HepG2 (cell line): Measurements from ENCODE around the gene COMMD3. TPM values are rescaled to one million over a fixed set of nuclear protein-coding genes. Genes with fewer than 3 reads are reported as not detected.

Source experiments
- ATAC-seq: fragments of 200-7000 bp; cut with Tn5 transposase; 3 replicates; pipeline ENCODE4 v1.9.1; 2020; ENCODE audit warnings: mild to moderate bottlenecking, moderate library complexity
- BruUV-seq: library from RNA; stranded (reverse); fragments of 400-500 nt; replicated peaks from 2 replicates; lab custom pipeline; 2021; lab: Mats Ljungman, UMichigan
- CTCF ChIA-PET: fragments of 300-600 bp; formaldehyde crosslinking; extraction: SDS; loops from one replicate; lab custom pipeline; 2021; ENCODE audit warnings: low total read pairs, inconsistent platforms, low intra/inter-chr PET ratio; lab: Yijun Ruan, JAX
- POLR2A ChIA-PET: fragments of 350-600 bp; sonication (Branson Sonifier 250); formaldehyde crosslinking; loops from one replicate; lab custom pipeline; 2020; ENCODE audit warnings: antibody characterized with exemption, inconsistent platforms; lab: Yijun Ruan, JAX
- DNase-seq: peaks from one replicate; pipeline ENCODE4 v3.0.0-alpha.2; 2015; ENCODE audit warnings: low spot score
- FAIRE-seq: peaks from 3 replicates; lab custom pipeline; 2011; peaks lifted over from hg19 to GRCh38; lab: Jason Lieb, UNC
- H2AFZ ChIP-seq: one replicate; pipeline ENCODE4 v1.6.1; 2011; ENCODE audit warnings: low read length, inconsistent platforms
- H3K27ac ChIP-seq: fragments of 300-600 bp; 3 replicates; pipeline ENCODE4 v1.8.0; 2011; ENCODE audit warnings: mixed run types, mild to moderate bottlenecking, mixed read lengths, low read length, inconsistent platforms; ENCODE audit not compliant: insufficient read depth; ENCODE audit errors: extremely low read length
- H3K27me3 ChIP-seq, 2 experiments: fragments of 200-600 bp in 1 of 2; 2 replicates in 1 of 2; 3 replicates in 1 of 2; pipeline versions ENCODE4 v1.6.0 to v1.8.0; 2011; ENCODE audit warnings: low read length in 2 of 2, mild to moderate bottlenecking in 2 of 2, moderate library complexity in 2 of 2, inconsistent platforms in 1 of 2; ENCODE audit not compliant: insufficient read depth in 2 of 2, control insufficient read depth in 1 of 2
- H3K36me3 ChIP-seq, 2 experiments: fragments of 200-600 bp in 1 of 2; replicated peaks in 1 of 2; 2 replicates in 1 of 2; 3 replicates in 1 of 2; pipeline versions ENCODE4 v1.5.1 to v1.8.0; 2011; ENCODE audit warnings: low read length in 2 of 2, inconsistent platforms in 1 of 2; ENCODE audit not compliant: insufficient read depth in 2 of 2, control insufficient read depth in 1 of 2
- H3K4me1 ChIP-seq: 2 replicates; pipeline ENCODE4 v1.5.1; 2012; ENCODE audit warnings: low read length, inconsistent platforms; ENCODE audit not compliant: insufficient read depth
- H3K4me2 ChIP-seq: 2 replicates; pipeline ENCODE4 v1.6.0; 2011; ENCODE audit warnings: low read depth, low read length, inconsistent platforms
- H3K4me3 ChIP-seq, 3 experiments: fragments of 200-600 bp in 1 of 3; sonication (generic), shearing (Covaris generic) in 1 of 3; replicated peaks in 1 of 3; 2 replicates each; pipeline ENCODE4 v1.5.1; 2011 to 2016; ENCODE audit warnings: low read length in 3 of 3, inconsistent platforms in 2 of 3, low read depth in 2 of 3, mild to moderate bottlenecking in 2 of 3, control low read depth in 1 of 3, mixed read lengths in 1 of 3; ENCODE audit not compliant: insufficient read depth in 1 of 3
- H3K79me2 ChIP-seq: one replicate; pipeline ENCODE4 v1.6.1; 2011; ENCODE audit warnings: low read length, inconsistent platforms; ENCODE audit not compliant: insufficient read depth
- H3K9ac ChIP-seq: 2 replicates; pipeline ENCODE4 v1.6.0; 2011; ENCODE audit warnings: mild to moderate bottlenecking, low read depth, low read length, inconsistent platforms; ENCODE audit not compliant: insufficient read depth
- H3K9me3 ChIP-seq: 2 replicates; pipeline ENCODE4 v1.5.1; 2012; ENCODE audit warnings: mild to moderate bottlenecking, low read length
- H4K20me1 ChIP-seq: 2 replicates; pipeline ENCODE4 v1.6.0; 2011; ENCODE audit warnings: inconsistent platforms, mild to moderate bottlenecking, low read length, moderate library complexity; ENCODE audit not compliant: insufficient read depth
- ASH2L ChIP-seq: fragments of 300-600, 200-600 bp; sonication (generic); IDR thresholded peaks from 2 replicates; pipeline ENCODE4 v1.7.0; 2017; ENCODE audit warnings: low read depth, mild to moderate bottlenecking, moderate library complexity, mixed read lengths, low read length; ENCODE audit not compliant: insufficient read length
- DNMT1 ChIP-seq: sonication (generic); formaldehyde crosslinking; IDR thresholded peaks from 2 replicates; pipeline ENCODE4 v1.5.1; 2020; ENCODE audit warnings: mild to moderate bottlenecking, missing genetic modification reagents
- GATAD2A ChIP-seq: IDR thresholded peaks from 2 replicates; pipeline ENCODE4 v1.6.1; 2016
- HNRNPUL1 ChIP-seq: fragments of 200-400 bp; formaldehyde crosslinking; IDR thresholded peaks from 2 replicates; pipeline ENCODE4 v1.6.1; 2017; ENCODE audit warnings: low read depth, mild to moderate bottlenecking, low read length, moderate library complexity
- HOXA7 ChIP-seq: sonication (generic); formaldehyde crosslinking; IDR thresholded peaks from 2 replicates; pipeline ENCODE4 v1.8.1; 2022; ENCODE audit warnings: mild to moderate bottlenecking, missing genetic modification reagents, moderate library complexity
- KDM5B ChIP-seq: sonication (generic); formaldehyde crosslinking; IDR thresholded peaks from 2 replicates; pipeline ENCODE4 v1.4.0; 2020; ENCODE audit warnings: missing genetic modification reagents, mild to moderate bottlenecking, borderline replicate concordance
- MLLT10 ChIP-seq: sonication (generic); formaldehyde crosslinking; IDR thresholded peaks from 2 replicates; pipeline ENCODE4 v1.4.0; 2020; ENCODE audit warnings: missing genetic modification reagents
- MXI1 ChIP-seq: IDR thresholded peaks from 3 replicates; pipeline ENCODE4 v1.6.1; 2012; ENCODE audit warnings: low read depth, low read length, inconsistent platforms, borderline replicate concordance
- POLR2A ChIP-seq, 2 experiments: IDR thresholded peaks; 2 replicates each; pipeline ENCODE4 v1.6.1; 2011; ENCODE audit warnings: low read depth in 2 of 2, low read length in 2 of 2, mild to moderate bottlenecking in 1 of 2, moderate library complexity in 1 of 2; ENCODE audit not compliant: insufficient read depth in 1 of 2
- TEAD3 ChIP-seq: optimal IDR thresholded peaks from 2 replicates; pipeline ENCODE3; 2016; ENCODE audit warnings: borderline replicate concordance
- TOE1 ChIP-seq: sonication (generic); formaldehyde crosslinking; IDR thresholded peaks from 2 replicates; pipeline ENCODE4 v1.4.0; 2020; ENCODE audit warnings: mild to moderate bottlenecking, missing genetic modification reagents
- ZBTB38 ChIP-seq: sonication (generic); formaldehyde crosslinking; IDR thresholded peaks from 2 replicates; pipeline ENCODE4 v1.5.1; 2020; ENCODE audit warnings: mild to moderate bottlenecking, missing genetic modification reagents
- ZMYM2 ChIP-seq: sonication (generic); formaldehyde crosslinking; IDR thresholded peaks from 2 replicates; pipeline ENCODE4 v1.8.0; 2022; ENCODE audit warnings: mild to moderate bottlenecking, missing genetic modification reagents
- ZNF160 ChIP-seq: sonication (generic); formaldehyde crosslinking; IDR thresholded peaks from 2 replicates; pipeline ENCODE4 v1.8.0; 2022; ENCODE audit warnings: mild to moderate bottlenecking, inconsistent platforms, missing genetic modification reagents
- ZNF276 ChIP-seq: sonication (generic); formaldehyde crosslinking; IDR thresholded peaks from 2 replicates; pipeline ENCODE4 v1.4.0; 2020; ENCODE audit warnings: mild to moderate bottlenecking, low read depth, missing genetic modification reagents
- ZNF317 ChIP-seq: sonication (generic); formaldehyde crosslinking; IDR thresholded peaks from 2 replicates; pipeline ENCODE4 v1.5.0; 2020; ENCODE audit warnings: mild to moderate bottlenecking, missing genetic modification reagents
- ZNF382 ChIP-seq: sonication (generic); formaldehyde crosslinking; IDR thresholded peaks from 2 replicates; pipeline ENCODE4 v1.5.0; 2020; ENCODE audit warnings: missing genetic modification reagents, mild to moderate bottlenecking, borderline replicate concordance
- ZNF446 ChIP-seq: sonication (generic); formaldehyde crosslinking; IDR thresholded peaks from 2 replicates; pipeline ENCODE4 v1.5.0; 2020; ENCODE audit warnings: mild to moderate bottlenecking, missing genetic modification reagents
- ZNF546 ChIP-seq: sonication (generic); formaldehyde crosslinking; conservative IDR thresholded peaks from 2 replicates; pipeline ENCODE4 v1.8.1; 2023; ENCODE audit warnings: mild to moderate bottlenecking, missing genetic modification reagents
- ZNF557 ChIP-seq: sonication (generic); formaldehyde crosslinking; IDR thresholded peaks from 2 replicates; pipeline ENCODE4 v1.4.0; 2020; ENCODE audit warnings: missing genetic modification reagents
- ZNF652 ChIP-seq: IDR thresholded peaks from 2 replicates; pipeline ENCODE4 v1.6.1; 2016; ENCODE audit warnings: low read depth, borderline replicate concordance
- ZNF678 ChIP-seq: sonication (generic); formaldehyde crosslinking; IDR thresholded peaks from 2 replicates; pipeline ENCODE4 v1.4.0; 2020; ENCODE audit warnings: mild to moderate bottlenecking, missing genetic modification reagents
- ZNF781 ChIP-seq: sonication (generic); formaldehyde crosslinking; IDR thresholded peaks from 2 replicates; pipeline ENCODE4 v1.5.1; 2020; ENCODE audit warnings: borderline replicate concordance, mild to moderate bottlenecking, missing genetic modification reagents; ENCODE audit errors: not compliant biosample characterization
- WGBS: methylation state at CpG from one replicate; pipeline ENCODE4 v1.1.6; 2017; ENCODE audit warnings: low lambda C conversion rate; 5-methylcytosine and 5-hydroxymethylcytosine counted together
- in situ Hi-C: cut with HindIII; loops from 2 replicates; pipeline ENCODE4 v1.10.0; 2017; ENCODE audit warnings: low pct_unique_long_range_greater_than_20kb; ENCODE audit not compliant: extremely low pct_ligation_motif_present
- intact Hi-C: fragments of 100-400 bp; cut with micrococcal nuclease; formaldehyde crosslinking; loops from one replicate; pipeline ENCODE4 v1.10.0; 2022; ENCODE audit not compliant: unreplicated experiment
- polyA plus RNA-seq, 8 experiments: library from polyadenylated mRNA; depleted of rRNA in 3 of 8; stranded (reverse) in 7 of 8; unstranded in 1 of 8; fragments of >200 nt; fragmentation: Illumina TruSeq in 4 of 8; extraction: Trizol in 4 of 8; gene quantifications; 2 replicates each; pipeline versions ENCODE4 v1.2.1 to v1.2.3, GENCODE V29; 2011 to 2016; ENCODE audit warnings: low read depth in 4 of 8, missing spikeins in 1 of 8, mixed read lengths in 1 of 8; ENCODE audit not compliant: insufficient read depth in 1 of 8
- total RNA-seq, 5 experiments: library from RNA; depleted of rRNA; stranded (reverse); fragments of >200 nt; fragmentation: Illumina TruSeq; extraction: Trizol; gene quantifications; 2 replicates each; pipeline ENCODE4 v1.2.3, GENCODE V29; 2016; ENCODE audit warnings: low read depth in 1 of 5

COMMD3 gene
- total and polyA plus RNA-seq, 2 of the 13 experiments (the other 11 are each of a cell fraction or from before 2014, with no cell fraction given): 38.7 to 54.4 TPM

- Histone ChIP-seq H2AFZ (no peak overlapping the region), H3K36me3 (no peaks in the 10 kb centered on the region), H3K4me2 (peak overlapping the region; percentile 89), H3K27ac (peak overlapping the region; percentile 57), H4K20me1 (peaks cover 29% of the 10 kb centered on the region), H3K79me2 (peaks cover 39% of the 10 kb centered on the region), H3K4me3 (peak overlapping the region; percentile 53 to 75 (median 73)), H3K4me1 (peaks cover 63% of the 10 kb centered on the region), H3K9ac (peak overlapping the region; percentile 73), H3K9me3 (no peaks in the 10 kb centered on the region), H3K27me3 (peaks cover 0 to 15% of the 10 kb centered on the region in 2 experiments; a peak in 3 of 5 replicates)
- ChIA-PET POLR2A (interaction anchor here (1.2 kb wide), 1 partner anchor 20 kb away, joined by 5 read pairs; no protein-coding TSS in a partner anchor), CTCF (no interaction called here)
- DNase-seq (no peak), FAIRE-seq (no peak), ATAC-seq (no peak)
- in situ Hi-C loops: loop anchor here (10.0 to 25.0 kb wide), 3 partner anchors 315 to 808 kb away; partner anchors contain the start of genes DNAJC1 and PIP4K2A
- intact Hi-C loops: loop anchor here (5.0 to 10.0 kb wide), 4 partner anchors 117 to 667 kb away; no protein-coding TSS in a partner anchor
- no TSS peak for BruUV-seq
- 15% methylated on average over 13 of the region's 30 CpGs for WGBS
- TF ChIP-seq KDM5B (CRISPR knock-in tag) (no peak), ZNF557 (CRISPR knock-in tag) (no peak), ASH2L (peak; percentile 39), ZNF546 (CRISPR knock-in tag) (no peak), ZNF781 (CRISPR knock-in tag) (no peak), ZNF652 (CRISPR knock-in tag) (peak; percentile 36; the same call in 1 of the 2 replicates), ZNF317 (CRISPR knock-in tag) (no peak), ZNF446 (CRISPR knock-in tag) (no peak), POLR2A (IDR thresholded peaks at IDR 0.05; ENCODE audit: insufficient read depth in 1 of 2, low read depth in 2 of 2, low read length in 2 of 2) (no peak), HOXA7 (CRISPR knock-in tag) (no peak), ZNF678 (CRISPR knock-in tag) (no peak), ZMYM2 (CRISPR knock-in tag) (no peak), GATAD2A (no peak), DNMT1 (CRISPR knock-in tag) (no peak), ZBTB38 (CRISPR knock-in tag) (0 out of 2 replicates have a peak, but pooled peaks have one; percentile 53), MXI1 (no peak), ZNF160 (no peak), TOE1 (CRISPR knock-in tag) (no peak), HNRNPUL1 (no peak), ZNF276 (CRISPR knock-in tag) (no peak), MLLT10 (CRISPR knock-in tag) (no peak), ZNF382 (no peak), TEAD3 (CRISPR knock-in tag) (no peak)
Measured at GRCh38 chr10:22319980-22320558, 3.9 kb downstream of the COMMD3 start.
